B cell (primary cell): ENCODE data around the gene FRMPD2. TPM values are rescaled to one million over a fixed set of nuclear protein-coding genes. Genes with fewer than 3 reads are reported as not detected.

Experiments used
- ATAC-seq: fragments of 200-7000 bp; cut with Tn5 transposase; one replicate; pipeline ENCODE4 v1.10.0; 2021; ENCODE audit warnings: low read depth, mild to moderate bottlenecking, moderate number of reproducible peaks, moderate library complexity
- CTCF ChIA-PET: fragments of 350-600 bp; sonication (Branson Sonifier 250); formaldehyde crosslinking; loops from one replicate; lab custom pipeline; 2021; ENCODE audit warnings: antibody characterized with exemption, inconsistent platforms; lab: Charles Lee
- POLR2A ChIA-PET: fragments of 350-600 bp; sonication (Branson Sonifier 250); formaldehyde crosslinking; loops from one replicate; lab custom pipeline; 2021; ENCODE audit warnings: antibody characterized with exemption; lab: Charles Lee
- DNase-seq: peaks from one replicate; pipeline ENCODE4 v3.0.0; 2013
- H2AFZ ChIP-seq: 2 replicates; pipeline ENCODE4 v1.6.1; 2012; ENCODE audit warnings: mild to moderate bottlenecking, low read depth, low read length; ENCODE audit not compliant: insufficient read depth, poor library complexity, severe bottlenecking
- H3K27ac ChIP-seq, 2 donors: 1 replicate in 1 of 2; 2 replicates in 1 of 2; pipeline ENCODE4 v1.5.1; 2012 to 2013; ENCODE audit warnings: low read length in 2 of 2, mild to moderate bottlenecking in 2 of 2, moderate library complexity in 1 of 2
- H3K27me3 ChIP-seq, 4 experiments: fragments of 200-600 bp in 1 of 4; sonication (generic) in 1 of 4; replicated peaks in 1 of 4; 1 replicate in 2 of 4; 2 replicates in 2 of 4; pipeline versions ENCODE4 v1.6.1 to v1.7.0; 2013 to 2016; ENCODE audit warnings: low read length in 3 of 4, mild to moderate bottlenecking in 2 of 4, mixed read lengths in 1 of 4, moderate library complexity in 1 of 4; ENCODE audit not compliant: insufficient read depth in 4 of 4, control insufficient read depth in 3 of 4; ENCODE audit errors: control extremely low read depth in 1 of 4
- H3K36me3 ChIP-seq, 2 experiments: replicated peaks in 1 of 2; 1 replicate in 1 of 2; 2 replicates in 1 of 2; pipeline versions ENCODE4 v1.6.1 to v1.7.1; 2013; ENCODE audit warnings: low read length in 1 of 2; ENCODE audit not compliant: insufficient read depth in 2 of 2, control insufficient read depth in 1 of 2; ENCODE audit errors: control extremely low read depth in 1 of 2, extremely low read depth in 1 of 2
- H3K4me1 ChIP-seq, 2 donors: fragments of 200-600 bp in 1 of 2; sonication (generic) in 1 of 2; 1 replicate in 1 of 2; 2 replicates in 1 of 2; pipeline versions ENCODE4 v1.5.1 to v1.6.1; 2013 to 2017; ENCODE audit warnings: low read length in 2 of 2; ENCODE audit not compliant: control insufficient read depth in 2 of 2, insufficient read depth in 2 of 2
- H3K4me2 ChIP-seq: replicated peaks from 2 replicates; pipeline ENCODE3; 2012; ENCODE audit warnings: mild to moderate bottlenecking, low read depth, low read length; ENCODE audit not compliant: poor library complexity, severe bottlenecking
- H3K4me3 ChIP-seq, 5 experiments: fragments of 200-600 bp in 1 of 5; sonication (generic) in 1 of 5; 1 replicate in 3 of 5; 2 replicates in 2 of 5; pipeline versions ENCODE4 v1.5.1 to v1.7.0; 2011 to 2016; ENCODE audit warnings: low read length in 4 of 5, mild to moderate bottlenecking in 4 of 5, low read depth in 2 of 5, control low read depth in 1 of 5, moderate library complexity in 1 of 5; ENCODE audit not compliant: insufficient read depth in 1 of 5; ENCODE audit errors: control extremely low read depth in 1 of 5, extremely low read depth in 1 of 5
- H3K79me2 ChIP-seq: fragments of 200-600 bp; sonication (generic); one replicate; pipeline ENCODE4 v1.6.0; 2016; ENCODE audit warnings: low read length; ENCODE audit not compliant: control insufficient read depth, insufficient read depth
- H3K9ac ChIP-seq: fragments of 200-600 bp; sonication (generic); 2 replicates; pipeline ENCODE4 v1.6.1; 2017; ENCODE audit warnings: mild to moderate bottlenecking, low read length, moderate library complexity
- H3K9me3 ChIP-seq, 3 donors: one replicate each; pipeline versions ENCODE4 v1.6.1 to v1.7.1; 2013; ENCODE audit warnings: low read length in 2 of 3; ENCODE audit not compliant: control insufficient read depth in 2 of 3, insufficient read depth in 1 of 3; ENCODE audit errors: control extremely low read depth in 1 of 3
- H4K20me1 ChIP-seq: 2 replicates; pipeline ENCODE4 v1.6.0; 2012; ENCODE audit warnings: mild to moderate bottlenecking, low read length; ENCODE audit not compliant: insufficient read depth, control insufficient read depth, poor library complexity, severe bottlenecking
- H3K27ac Mint-ChIP-seq: one replicate; pipeline ENCODE4 v1.8.0; 2021; ENCODE audit warnings: mixed read lengths
- H3K27me3 Mint-ChIP-seq: one replicate; pipeline ENCODE4 v1.8.0; 2021; ENCODE audit warnings: mixed read lengths
- H3K4me1 Mint-ChIP-seq: one replicate; pipeline ENCODE4 v1.8.0; 2021; ENCODE audit warnings: mixed read lengths
- H3K4me3 Mint-ChIP-seq: one replicate; pipeline ENCODE4 v1.8.0; 2021; ENCODE audit warnings: mixed read lengths
- H3K9me3 Mint-ChIP-seq: one replicate; pipeline ENCODE4 v1.8.0; 2022; ENCODE audit warnings: mixed read lengths; ENCODE audit not compliant: insufficient read depth
- EZH2 ChIP-seq: IDR thresholded peaks from 2 replicates; pipeline ENCODE4 v1.6.1; 2012; ENCODE audit warnings: borderline replicate concordance, low read depth, mild to moderate bottlenecking, moderate library complexity, low read length; ENCODE audit not compliant: insufficient read depth, poor library complexity, severe bottlenecking
- WGBS: methylation state at CpG from one replicate; pipeline ENCODE4 v1.1.5; 2013; ENCODE audit warnings: missing lambda C conversion rate; ENCODE audit not compliant: insufficient coverage; 5-methylcytosine and 5-hydroxymethylcytosine counted together
- intact Hi-C: fragments of 100-400 bp; cut with micrococcal nuclease; formaldehyde crosslinking; loops from one replicate; pipeline ENCODE4 v1.10.0; 2022
- polyA plus RNA-seq: library from polyadenylated mRNA; depleted of rRNA; stranded (reverse); fragments of >200 nt; gene quantifications from 2 replicates; pipeline ENCODE4 v1.2.3, GENCODE V29; 2012
- total RNA-seq, 2 donors: library from RNA; stranded (reverse); fragments of 120-200 nt in 1 of 2; gene quantifications; 1 replicate in 1 of 2; 2 replicates in 1 of 2; pipeline versions ENCODE4 v1.2.3 to v1.2.4, GENCODE V29; 2013 to 2022
- TF ChIP-seq, protein P1 (sequence below): fragments of 200-600 bp; IDR thresholded peaks from one replicate; pipeline ENCODE4 v1.8.0; 2022; ENCODE audit warnings: antibody characterized with exemption, mild to moderate bottlenecking

The FRMPD2 gene
- total and polyA plus RNA-seq, 2 donors (not counting 1 experiment from before 2014, with no cell fraction given) = not detected

GRCh38 chr10:48294431-48294830 lies 19.9 kb upstream of the FRMPD2 start:
- H3K9me3 Mint-ChIP-seq = no peaks in the 10 kb centered on the region
- H3K9ac ChIP-seq = no peak overlapping the region
- no peak overlapping the region for H3K27ac Mint-ChIP-seq
- no peaks in the 10 kb centered on the region for H3K9me3 ChIP-seq
- H3K27me3 Mint-ChIP-seq = no peaks in the 10 kb centered on the region
- H3K4me1 ChIP-seq = no peaks in the 10 kb centered on the region
- H4K20me1 ChIP-seq = no peaks in the 10 kb centered on the region
- ATAC-seq (no peak), DNase-seq (no peak)
- no peak overlapping the region for H3K4me3 ChIP-seq
- CTCF ChIA-PET = interaction anchor here (0.9 kb wide), 1 partner anchor 362 kb away, joined by 4 read pairs; no protein-coding TSS in a partner anchor
- H3K36me3 ChIP-seq = no peaks in the 10 kb centered on the region
- intact Hi-C loops = no loop called here
- TF ChIP-seq, protein P1, sequence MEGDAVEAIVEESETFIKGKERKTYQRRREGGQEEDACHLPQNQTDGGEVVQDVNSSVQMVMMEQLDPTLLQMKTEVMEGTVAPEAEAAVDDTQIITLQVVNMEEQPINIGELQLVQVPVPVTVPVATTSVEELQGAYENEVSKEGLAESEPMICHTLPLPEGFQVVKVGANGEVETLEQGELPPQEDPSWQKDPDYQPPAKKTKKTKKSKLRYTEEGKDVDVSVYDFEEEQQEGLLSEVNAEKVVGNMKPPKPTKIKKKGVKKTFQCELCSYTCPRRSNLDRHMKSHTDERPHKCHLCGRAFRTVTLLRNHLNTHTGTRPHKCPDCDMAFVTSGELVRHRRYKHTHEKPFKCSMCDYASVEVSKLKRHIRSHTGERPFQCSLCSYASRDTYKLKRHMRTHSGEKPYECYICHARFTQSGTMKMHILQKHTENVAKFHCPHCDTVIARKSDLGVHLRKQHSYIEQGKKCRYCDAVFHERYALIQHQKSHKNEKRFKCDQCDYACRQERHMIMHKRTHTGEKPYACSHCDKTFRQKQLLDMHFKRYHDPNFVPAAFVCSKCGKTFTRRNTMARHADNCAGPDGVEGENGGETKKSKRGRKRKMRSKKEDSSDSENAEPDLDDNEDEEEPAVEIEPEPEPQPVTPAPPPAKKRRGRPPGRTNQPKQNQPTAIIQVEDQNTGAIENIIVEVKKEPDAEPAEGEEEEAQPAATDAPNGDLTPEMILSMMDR = no peak
- TF ChIP-seq EZH2 = no peak
- no peak overlapping the region for H3K4me3 Mint-ChIP-seq
- 100% methylated on average over 1 of the region's 2 CpGs for WGBS
- H3K27ac ChIP-seq = no peak overlapping the region
- no peak overlapping the region for H3K4me2 ChIP-seq
- no peak overlapping the region for H2AFZ ChIP-seq
- peaks cover 7% of the 10 kb centered on the region for H3K4me1 Mint-ChIP-seq
- H3K27me3 ChIP-seq = no peaks in the 10 kb centered on the region
- no peaks in the 10 kb centered on the region for H3K79me2 ChIP-seq
- POLR2A ChIA-PET = no interaction called here

GRCh38 chr10:48292616-48293015 lies 18.1 kb upstream of the FRMPD2 start:
- no peak overlapping the region for H3K4me3 Mint-ChIP-seq

More at GRCh38 chr10:48292616-48293015, 18.1 kb upstream of the FRMPD2 start:
- Histone ChIP-seq H3K36me3 (no peaks in the 10 kb centered on the region), H3K9me3 (no peaks in the 10 kb centered on the region), H3K27me3 (no peaks in the 10 kb centered on the region), H4K20me1 (no peaks in the 10 kb centered on the region), H2AFZ (no peak overlapping the region), H3K4me2 (no peak overlapping the region), H3K27ac (no peak overlapping the region), H3K9ac (no peak overlapping the region), H3K79me2 (no peaks in the 10 kb centered on the region), H3K4me3 (no peak overlapping the region), H3K4me1 (no peaks in the 10 kb centered on the region)
- ChIA-PET CTCF (no interaction called here), POLR2A (no interaction called here)
- Mint-ChIP-seq H3K27me3 (no peaks in the 10 kb centered on the region), H3K4me1 (peaks cover 7% of the 10 kb centered on the region), H3K9me3 (no peaks in the 10 kb centered on the region), H3K27ac (no peak overlapping the region)
- no peak for ATAC-seq
- WGBS = no CpG with 5 or more reads among the region's 3 CpGs
- DNase-seq = no peak
- intact Hi-C loops = no loop called here
- TF ChIP-seq, protein P1 = no peak
- no peak for TF ChIP-seq EZH2
